Prostate gland (tissue), 2 donors: Measurements from ENCODE around the gene MAN2C1.

Source experiments
- CTCF ChIP-seq, 4 experiments: fragments of 200-600 bp in 2 of 4; fragments of 450-650 bp in 2 of 4; sonication (generic) in 2 of 4; IDR thresholded peaks; 1 replicate in 3 of 4; 2 replicates in 1 of 4; pipeline ENCODE4 v1.5.1; 2016 to 2019; ENCODE audit warnings: antibody characterized with exemption in 4 of 4, mild to moderate bottlenecking in 2 of 4, moderate library complexity in 2 of 4
- POLR2A ChIP-seq: fragments of 450-650 bp; IDR thresholded peaks from one replicate; pipeline ENCODE4 v1.6.1; 2016; ENCODE audit warnings: antibody characterized with exemption, mild to moderate bottlenecking

DNA sequence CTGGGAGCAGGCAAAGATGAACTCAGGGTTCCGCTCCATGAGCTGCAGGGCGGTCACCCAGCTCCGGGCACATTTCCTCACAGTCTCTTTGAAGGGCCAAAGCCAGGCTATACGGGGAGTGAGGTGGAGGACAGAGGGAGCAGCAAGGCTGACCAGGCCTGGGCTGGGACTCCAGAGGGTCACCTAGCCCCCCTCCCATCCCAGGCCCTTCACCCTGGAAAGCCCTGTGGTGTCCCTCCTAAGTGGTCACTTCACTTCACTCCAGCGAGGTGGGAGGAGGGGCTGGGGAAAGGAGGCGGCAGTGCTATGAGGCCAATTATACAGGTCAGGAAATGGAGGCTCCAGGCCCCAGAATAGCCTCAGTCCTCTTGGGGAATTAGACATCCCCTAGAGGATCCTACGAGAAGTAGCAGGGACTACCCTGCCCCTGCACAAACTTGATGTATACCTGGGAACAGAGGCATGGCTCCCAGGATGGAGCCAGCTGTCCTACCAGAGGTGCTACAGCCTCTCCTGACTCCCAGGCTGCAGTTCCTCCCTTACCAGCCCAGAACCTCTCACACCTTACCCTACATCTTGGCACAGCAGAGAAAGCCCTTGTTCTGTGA lies 5.7 kb downstream of the MAN2C1 start:
- TF ChIP-seq POLR2A (no peak), CTCF (IDR thresholded peaks at IDR 0.05) (no peak)
